GM19467 (cell line): ENCODE measurements around the gene TNNC2.
"Not testable (repeated sequence)": the region's sequence is repeated elsewhere in the genome, so short reads cannot be mapped to it uniquely, and the experiment has no call there.

ENCODE experiments used
- ATAC-seq: cut with Tn5 transposase; IDR thresholded peaks from one replicate; pipeline ENCODE4 v1.9.1; 2021; ENCODE audit warnings: mild to moderate bottlenecking, moderate library complexity; ENCODE audit not compliant: unreplicated experiment

Gene TNNC2

GRCh38 chr20:45823949-45824835 lies 2.9 kb downstream of the TNNC2 start:
- no peak for ATAC-seq

GRCh38 chr20:45822857-45823256 lies 4.3 kb downstream of the TNNC2 start:
- no peak for ATAC-seq

- ATAC-seq = no peak
Measured at GRCh38 chr20:45821947-45822346, 5.2 kb downstream of the TNNC2 start.

GRCh38 chr20:45819466-45819865 lies 7.6 kb downstream of the TNNC2 start:
- ATAC-seq = no peak

- ATAC-seq = no peak
Measured at GRCh38 chr20:45818239-45818638, 8.9 kb downstream of the TNNC2 start.

GRCh38 chr20:45817376-45818194 lies 9.5 kb downstream of the TNNC2 start:
- ATAC-seq = no peak

- no peak for ATAC-seq
Measured at GRCh38 chr20:45816951-45817350, 10.2 kb downstream of the TNNC2 start.

- no peak for ATAC-seq
Measured at GRCh38 chr20:45814314-45814713, 12.8 kb downstream of the TNNC2 start.

GRCh38 chr20:45813489-45813888 lies 13.6 kb downstream of the TNNC2 start:
- ATAC-seq = no peak

- no peak for ATAC-seq
Measured at GRCh38 chr20:45813006-45813340, 14.1 kb downstream of the TNNC2 start.

GRCh38 chr20:45812157-45813005 lies 14.7 kb downstream of the TNNC2 start, which contains the start of gene UBE2C:
Gene UBE2C, plus strand, starts transcription at chr20:45812644. Its CDS starts 52 bp downstream, at chr20:45812696.
- peak; percentile 96 for ATAC-seq

- ATAC-seq = no peak
Measured at GRCh38 chr20:45810191-45810970, 16.7 kb downstream of the TNNC2 start.

GRCh38 chr20:45801851-45802250 lies 25.3 kb downstream of the TNNC2 start:
- ATAC-seq = no peak

- ATAC-seq = no peak
Measured at GRCh38 chr20:45798935-45799642, 28.0 kb downstream of the TNNC2 start.

GRCh38 chr20:45797955-45798354 lies 29.2 kb downstream of the TNNC2 start:
- ATAC-seq = not testable (repeated sequence)

GRCh38 chr20:45797510-45797909 lies 29.6 kb downstream of the TNNC2 start:
- ATAC-seq = not testable (repeated sequence)

GRCh38 chr20:45796337-45797065 lies 30.6 kb downstream of the TNNC2 start:
- ATAC-seq = no peak

GRCh38 chr20:45792317-45793118 lies 34.6 kb downstream of the TNNC2 start:
- ATAC-seq = peak; percentile 3
